Testis (tissue), 3 donors: Measurements from ENCODE around the gene COL5A1. TPM values are rescaled to one million over a fixed set of nuclear protein-coding genes. Genes with fewer than 3 reads are reported as not detected.

ENCODE experiments used
- DNase-seq: peaks from one replicate; pipeline ENCODE4 v3.0.0-alpha.2; 2019
- H3K27ac ChIP-seq, 2 donors: fragments of 200-600 bp; sonication (generic); one replicate each; pipeline ENCODE4 v1.5.1; 2019
- H3K27me3 ChIP-seq: fragments of 200-600 bp; sonication (generic); one replicate; pipeline ENCODE4 v1.5.1; 2019
- H3K36me3 ChIP-seq: fragments of 200-600 bp; sonication (generic); one replicate; pipeline ENCODE4 v1.5.1; 2017; ENCODE audit warnings: low read depth; ENCODE audit errors: missing control alignments
- H3K4me1 ChIP-seq: fragments of 200-600 bp; sonication (generic); one replicate; pipeline ENCODE4 v1.5.1; 2019
- H3K4me3 ChIP-seq, 2 donors: fragments of 200-600 bp; sonication (generic); one replicate each; pipeline ENCODE4 v1.5.1; 2017 to 2019
- H3K9me3 ChIP-seq: fragments of 200-600 bp; sonication (generic); one replicate; pipeline ENCODE4 v1.5.1; 2017
- CTCF ChIP-seq, 3 experiments: fragments of 450-650 bp in 2 of 3; fragments of 200-600 bp in 1 of 3; sonication (generic) in 1 of 3; IDR thresholded peaks; one replicate each; pipeline ENCODE4 v1.5.1; 2016 to 2019; ENCODE audit warnings: antibody characterized with exemption in 3 of 3, mild to moderate bottlenecking in 2 of 3, moderate library complexity in 1 of 3
- POLR2A ChIP-seq: fragments of 450-650 bp; IDR thresholded peaks from one replicate; pipeline ENCODE4 v1.6.1; 2017; ENCODE audit warnings: antibody characterized with exemption, mild to moderate bottlenecking, moderate library complexity
- WGBS, 2 donors: methylation state at CpG; one replicate each; pipeline ENCODE4 v1.1.5; 2018; 5-methylcytosine and 5-hydroxymethylcytosine counted together
- intact Hi-C: fragments of 100-400 bp; cut with DNase I; formaldehyde crosslinking; loops from one replicate; pipeline ENCODE4 v1.15.1; 2023; ENCODE audit warnings: low total_unique reads
- polyA plus RNA-seq: library from polyadenylated mRNA; stranded (reverse); fragments of 350-450 nt; fragmentation: Illumina TruSeq; extraction: RNeasy Lipid Tissue Mini Kit (QIAGEN cat#74804); gene quantifications from one replicate; pipeline ENCODE4 v1.2.3, GENCODE V29; 2014; ENCODE audit warnings: low read depth, low replicate concordance; ENCODE audit not compliant: insufficient read depth
- total RNA-seq, 2 donors: library from RNA; depleted of rRNA; stranded (reverse); fragments of >200 nt; gene quantifications; one replicate each; pipeline ENCODE4 v1.2.3, GENCODE V29; 2016

The COL5A1 gene
- total and polyA plus RNA-seq, 3 donors from 2014 or later, result 18.5 to 34.3 (median 20.8) TPM

GRCh38 chr9:134624621-134625181 is 16.9 kb upstream of the COL5A1 start:
- 87 to 99% methylated on average over 6 to 7 of the region's 7 CpGs for WGBS, 2 donors

GRCh38 chr9:134625361-134626068 is 16.1 kb upstream of the COL5A1 start:
- H3K4me1 ChIP-seq, result no peaks in the 10 kb centered on the region
- no peaks in the 10 kb centered on the region for H3K9me3 ChIP-seq
- no peak overlapping the region for H3K27ac ChIP-seq
- no peak overlapping the region for H3K4me3 ChIP-seq
- no peaks in the 10 kb centered on the region for H3K36me3 ChIP-seq
- H3K27me3 ChIP-seq, result no peaks in the 10 kb centered on the region
- 86 to 94% methylated on average over 22 of the region's 22 CpGs for WGBS, 2 donors
- intact Hi-C loops, result no loop called here
- no peak for TF ChIP-seq POLR2A
- no peak for TF ChIP-seq CTCF (IDR thresholded peaks at IDR 0.05)
- DNase-seq, result no peak

More at GRCh38 chr9:134624621-134625181, 16.9 kb upstream of the COL5A1 start:
- Histone ChIP-seq H3K36me3 (no peaks in the 10 kb centered on the region), H3K4me3 (no peak overlapping the region), H3K27me3 (no peaks in the 10 kb centered on the region), H3K9me3 (no peaks in the 10 kb centered on the region), H3K27ac (no peak overlapping the region), H3K4me1 (no peaks in the 10 kb centered on the region)
- no peak for DNase-seq
- intact Hi-C loops, result no loop called here
- no peak for TF ChIP-seq POLR2A
- TF ChIP-seq CTCF (IDR thresholded peaks at IDR 0.05), result no peak

- Histone ChIP-seq H3K27ac (no peak overlapping the region), H3K36me3 (no peaks in the 10 kb centered on the region), H3K4me1 (no peaks in the 10 kb centered on the region), H3K4me3 (no peak overlapping the region), H3K9me3 (no peaks in the 10 kb centered on the region), H3K27me3 (no peaks in the 10 kb centered on the region)
- intact Hi-C loops, result no loop called here
- 89 to 92% methylated on average over 7 of the region's 7 CpGs for WGBS, 2 donors
- no peak for TF ChIP-seq POLR2A
- no peak for TF ChIP-seq CTCF (IDR thresholded peaks at IDR 0.05)
- DNase-seq, result no peak
These were observed 15.6 kb upstream of the COL5A1 start for GRCh38 chr9:134626069-134626423.

- Histone ChIP-seq H3K27me3 (no peaks in the 10 kb centered on the region), H3K4me1 (no peaks in the 10 kb centered on the region), H3K4me3 (no peak overlapping the region), H3K36me3 (no peaks in the 10 kb centered on the region), H3K27ac (no peak overlapping the region), H3K9me3 (no peaks in the 10 kb centered on the region)
- no peak for DNase-seq
- intact Hi-C loops, result no loop called here
- 87 to 90% methylated on average over 15 to 19 of the region's 19 CpGs for WGBS, 2 donors
- TF ChIP-seq POLR2A, result no peak
- no peak for TF ChIP-seq CTCF (IDR thresholded peaks at IDR 0.05)
These were observed 14.8 kb upstream of the COL5A1 start for GRCh38 chr9:134626571-134627416.
